Spleen (tissue), 11 donors: Measurements from ENCODE around the gene DYSF. TPM values are rescaled to one million over a fixed set of nuclear protein-coding genes. Genes with fewer than 3 reads are reported as not detected.

Experiments used
- DNase-seq: peaks from one replicate; pipeline ENCODE4 v3.0.0-alpha.2; 2020
- H3K27ac ChIP-seq, 8 donors: fragments of 200-600 bp; sonication (generic) in 7 of 8; 1 replicate in 4 of 8; 2 replicates in 4 of 8; pipeline versions ENCODE4 v1.5.0 to v1.8.0; 2016 to 2021; ENCODE audit warnings: inconsistent platforms in 4 of 8, mild to moderate bottlenecking in 4 of 8, moderate library complexity in 1 of 8
- H3K27me3 ChIP-seq, 7 donors: fragments of 200-600 bp; sonication (generic) in 6 of 7; replicated peaks in 1 of 7; 1 replicate in 4 of 7; 2 replicates in 3 of 7; pipeline versions ENCODE4 v1.5.0 to v1.8.0; 2016 to 2021; ENCODE audit warnings: inconsistent platforms in 3 of 7, mild to moderate bottlenecking in 1 of 7
- H3K36me3 ChIP-seq, 6 donors: fragments of 200-600 bp; sonication (generic) in 5 of 6; 1 replicate in 4 of 6; 2 replicates in 2 of 6; pipeline versions ENCODE4 v1.5.0 to v1.8.0; 2016 to 2021; ENCODE audit warnings: inconsistent platforms in 2 of 6
- H3K4me1 ChIP-seq, 6 donors: fragments of 200-600 bp; sonication (generic) in 5 of 6; 1 replicate in 3 of 6; 2 replicates in 3 of 6; pipeline versions ENCODE4 v1.5.0 to v1.8.0; 2016 to 2021; ENCODE audit warnings: inconsistent platforms in 3 of 6
- H3K4me3 ChIP-seq, 8 donors: fragments of 200-600 bp; sonication (generic) in 7 of 8; 1 replicate in 4 of 8; 2 replicates in 4 of 8; pipeline versions ENCODE4 v1.5.0 to v1.8.0; 2016 to 2021; ENCODE audit warnings: inconsistent platforms in 4 of 8, mild to moderate bottlenecking in 4 of 8, moderate library complexity in 2 of 8
- H3K9me3 ChIP-seq, 8 donors: fragments of 200-600 bp; sonication (generic) in 7 of 8; 1 replicate in 4 of 8; 2 replicates in 4 of 8; pipeline versions ENCODE4 v1.5.0 to v1.8.0; 2016 to 2021; ENCODE audit warnings: inconsistent platforms in 4 of 8
- CTCF ChIP-seq, 11 experiments: fragments of 200-600 bp in 7 of 11; fragments of 450-650 bp in 4 of 11; sonication (generic) in 4 of 11; IDR thresholded peaks in 8 of 11; conservative IDR thresholded peaks in 3 of 11; 1 replicate in 7 of 11; 2 replicates in 4 of 11; pipeline versions ENCODE4 v1.4.0 to v1.8.0; 2016 to 2021; ENCODE audit warnings: antibody characterized with exemption in 11 of 11, inconsistent platforms in 4 of 11, mild to moderate bottlenecking in 1 of 11
- POLR2A ChIP-seq, 3 donors: fragments of 450-650 bp; IDR thresholded peaks; one replicate each; pipeline ENCODE4 v1.5.1; 2017; ENCODE audit warnings: antibody characterized with exemption in 3 of 3, mild to moderate bottlenecking in 1 of 3
- POLR2AphosphoS5 ChIP-seq, 3 donors: sonication (generic); formaldehyde crosslinking; IDR thresholded peaks; one replicate each; pipeline ENCODE4 v1.5.1; 2017; ENCODE audit warnings: antibody characterized with exemption in 3 of 3
- WGBS, 5 donors: extraction: QIAGEN DNeasy Blood & Tissue Kit in 3 of 5; methylation state at CpG; one replicate each; pipeline versions ENCODE4 v1.1.5 to v1.1.7; 2013 to 2018; 5-methylcytosine and 5-hydroxymethylcytosine counted together
- intact Hi-C: fragments of 100-400 bp; cut with DNase I; formaldehyde crosslinking; loops from one replicate; pipeline ENCODE4 v1.15.0; 2023; ENCODE audit warnings: low total_unique reads
- polyA plus RNA-seq, 3 donors: library from polyadenylated mRNA; stranded (reverse); fragments of 200-250 nt; gene quantifications; one replicate each; pipeline ENCODE4 v1.2.1, GENCODE V29; 2013
- total RNA-seq, 7 donors: library from RNA; depleted of rRNA in 3 of 7; stranded (reverse); fragments of >200 nt in 3 of 7; fragmentation: NEBNext Ultra II Directional in 4 of 7; extraction: Animal tissue kit (Norgen Biotek cat#: 25700) in 4 of 7; gene quantifications; one replicate each; pipeline versions ENCODE4 v1.1.0 to v1.2.1, GENCODE V29; 2016 to 2021
- donor health status: healthy with polysubstance abuse.
- donor health status: DM: no; HTN: no; CAD: no; lungs with moderate emphysema.
- donor health status: DM: no; HTN: no; CAD: no.
- donor health status: Bipolar disorder and iron deficiency.
- donor health status: healthy.
- donor health status: DM: no; HTN: no; CAD: no.
- donor health status: DM: yes; HTN: yes; CAD: no.

DYSF gene
- total and polyA plus RNA-seq, 10 donors = 4.0 to 287 (median 124) TPM

GRCh38 chr2:71564361-71564760, 111.0 kb downstream of the DYSF start:
- intact Hi-C loops = no loop called here
- no peak for TF ChIP-seq POLR2A (IDR thresholded peaks at IDR 0.05)
- no peak for TF ChIP-seq CTCF (IDR thresholded peaks at IDR 0.05 in 8 of 11, conservative IDR thresholded peaks at IDR 0.05 in 3 of 11)
- no peak for TF ChIP-seq POLR2AphosphoS5 (IDR thresholded peaks at IDR 0.05)
- no peak overlapping the region for H3K4me3 ChIP-seq
- no peak for DNase-seq
- H3K27ac ChIP-seq = no peak overlapping the region
- H3K36me3 ChIP-seq = peaks cover 0 to 100% (median 19%) of the 10 kb centered on the region in 6 donors
- 91 to 94% (median 92%) methylated on average over 3 to 5 of the region's 5 CpGs for WGBS, 5 donors
- H3K27me3 ChIP-seq = no peaks in the 10 kb centered on the region
- peaks cover 0 to under 1% (median 0%) of the 10 kb centered on the region in 6 donors for H3K4me1 ChIP-seq
- H3K9me3 ChIP-seq = no peaks in the 10 kb centered on the region

- no peak overlapping the region for H3K27ac ChIP-seq
- no peak for DNase-seq
- 87 to 100% (median 89%) methylated on average over 4 to 7 of the region's 7 CpGs for whole genome bisulfite sequencing, 5 donors
- intact Hi-C loops = no loop called here
- TF ChIP-seq POLR2A (IDR thresholded peaks at IDR 0.05) (no peak), CTCF (IDR thresholded peaks at IDR 0.05 in 8 of 11, conservative IDR thresholded peaks at IDR 0.05 in 3 of 11) (no peak), POLR2AphosphoS5 (IDR thresholded peaks at IDR 0.05) (no peak)
- no peaks in the 10 kb centered on the region for H3K27me3 ChIP-seq
- H3K4me1 ChIP-seq = no peaks in the 10 kb centered on the region
- H3K36me3 ChIP-seq = peaks cover 0 to 100% (median 21%) of the 10 kb centered on the region in 6 donors
- H3K9me3 ChIP-seq = no peaks in the 10 kb centered on the region
- no peak overlapping the region for H3K4me3 ChIP-seq
Observed at GRCh38 chr2:71564790-71565189, 111.4 kb downstream of the DYSF start.

GRCh38 chr2:71566372-71566771, 113.0 kb downstream of the DYSF start:
- no peaks in the 10 kb centered on the region for H3K4me1 ChIP-seq
- DNase-seq = no peak
- intact Hi-C loops = no loop called here
- no peak overlapping the region for H3K27ac ChIP-seq
- WGBS, 5 donors = 75 to 83% (median 79%) methylated on average over 9 of the region's 9 CpGs
- H3K27me3 ChIP-seq = no peaks in the 10 kb centered on the region
- H3K9me3 ChIP-seq = no peaks in the 10 kb centered on the region
- no peak overlapping the region for H3K4me3 ChIP-seq
- H3K36me3 ChIP-seq = peaks cover 0 to 100% (median 24%) of the 10 kb centered on the region in 6 donors
- TF ChIP-seq POLR2AphosphoS5 (IDR thresholded peaks at IDR 0.05) (no peak), CTCF (IDR thresholded peaks at IDR 0.05 in 8 of 11, conservative IDR thresholded peaks at IDR 0.05 in 3 of 11) (no peak), POLR2A (IDR thresholded peaks at IDR 0.05) (no peak)

- intact Hi-C loops = no loop called here
- no peak for DNase-seq
- no peaks in the 10 kb centered on the region for H3K4me1 ChIP-seq
- H3K27me3 ChIP-seq = no peaks in the 10 kb centered on the region
- H3K9me3 ChIP-seq = no peaks in the 10 kb centered on the region
- 82 to 93% (median 89%) methylated on average over 9 of the region's 9 CpGs for WGBS, 5 donors
- no peak overlapping the region for H3K4me3 ChIP-seq
- H3K27ac ChIP-seq = no peak overlapping the region
- TF ChIP-seq CTCF (IDR thresholded peaks at IDR 0.05 in 8 of 11, conservative IDR thresholded peaks at IDR 0.05 in 3 of 11) (no peak), POLR2A (IDR thresholded peaks at IDR 0.05) (no peak)
- peaks cover 0 to 100% (median 18%) of the 10 kb centered on the region in 6 donors for H3K36me3 ChIP-seq
Observed at GRCh38 chr2:71567625-71568024, 114.3 kb downstream of the DYSF start.
